Lung (tissue), 12 donors: ENCODE measurements around the gene PDZD8. TPM values are rescaled to one million over a fixed set of nuclear protein-coding genes. Genes with fewer than 3 reads are reported as not detected.

Experiments used
- ATAC-seq: fragments of 200-7000 bp; cut with Tn5 transposase; one replicate; pipeline ENCODE4 v1.9.1; 2020; ENCODE audit warnings: moderate number of reproducible peaks; ENCODE audit not compliant: insufficient read depth, low FRiP score
- DNase-seq, 3 donors: peaks; one replicate each; pipeline ENCODE4 v3.0.0-alpha.2; 2013 to 2017
- H3K27ac ChIP-seq, 2 donors: one replicate each; pipeline ENCODE4 v1.5.1; 2013; ENCODE audit warnings: mild to moderate bottlenecking in 2 of 2, moderate library complexity in 2 of 2, control low read depth in 1 of 2, inconsistent platforms in 1 of 2, low read depth in 1 of 2, low read length in 1 of 2
- H3K27me3 ChIP-seq, 3 donors: one replicate each; pipeline ENCODE4 v1.5.1; 2013; ENCODE audit warnings: low read length in 2 of 3; ENCODE audit not compliant: control insufficient read depth in 3 of 3, insufficient read depth in 3 of 3
- H3K36me3 ChIP-seq, 4 donors: one replicate each; pipeline ENCODE4 v1.5.1; 2013; ENCODE audit warnings: low read length in 4 of 4, mild to moderate bottlenecking in 1 of 4, moderate library complexity in 1 of 4; ENCODE audit not compliant: control insufficient read depth in 4 of 4, insufficient read depth in 4 of 4
- H3K4me1 ChIP-seq, 5 donors: one replicate each; pipeline ENCODE4 v1.5.1; 2013; ENCODE audit warnings: low read length in 5 of 5, mild to moderate bottlenecking in 2 of 5, moderate library complexity in 1 of 5; ENCODE audit not compliant: control insufficient read depth in 5 of 5, insufficient read depth in 5 of 5
- H3K4me3 ChIP-seq: one replicate; pipeline ENCODE4 v1.5.1; 2013; ENCODE audit warnings: mild to moderate bottlenecking, control low read depth, moderate library complexity
- H3K9ac ChIP-seq, 2 donors: one replicate each; pipeline ENCODE4 v1.5.1; 2013; ENCODE audit warnings: low read length in 2 of 2, control low read depth in 1 of 2; ENCODE audit not compliant: insufficient read depth in 1 of 2
- H3K9me3 ChIP-seq, 4 donors: one replicate each; pipeline ENCODE4 v1.5.1; 2013; ENCODE audit warnings: low read length in 3 of 4, mild to moderate bottlenecking in 1 of 4, moderate library complexity in 1 of 4; ENCODE audit not compliant: control insufficient read depth in 4 of 4, insufficient read depth in 3 of 4
- WGBS, 2 donors: extraction: QIAGEN DNeasy Blood & Tissue Kit; methylation state at CpG; one replicate each; pipeline ENCODE4 v1.1.7; 2013; 5-methylcytosine and 5-hydroxymethylcytosine counted together
- polyA plus RNA-seq, 2 donors: library from polyadenylated mRNA; stranded (reverse); fragments of 200-250 nt; gene quantifications; one replicate each; pipeline ENCODE4 v1.2.1, GENCODE V29; 2013
- total RNA-seq, 2 donors: library from RNA; depleted of rRNA in 1 of 2; stranded (reverse); fragments of >200 nt in 1 of 2; gene quantifications; one replicate each; pipeline ENCODE4 v1.2.1, GENCODE V29; 2014 to 2021
- TF ChIP-seq, protein P1 (sequence below): IDR thresholded peaks from 2 replicates; pipeline ENCODE4 v1.5.1; 2012; ENCODE audit warnings: mild to moderate bottlenecking; ENCODE audit errors: control extremely low read depth, extremely low read depth
- donor health status: control.
- donor health status: control.
- donor health status: Bipolar disorder and iron deficiency.
- donor health status: healthy.
- donor health status: DM: yes; HTN: yes; CAD: no.

PDZD8 gene
- total and polyA plus RNA-seq, 4 donors: 3.7 to 32.0 (median 19.3) TPM

- no peak overlapping the region for H3K27ac ChIP-seq
- no peak for ATAC-seq
- H3K9me3 ChIP-seq: no peaks in the 10 kb centered on the region
- no peaks in the 10 kb centered on the region for H3K27me3 ChIP-seq
- TF ChIP-seq, protein P1, sequence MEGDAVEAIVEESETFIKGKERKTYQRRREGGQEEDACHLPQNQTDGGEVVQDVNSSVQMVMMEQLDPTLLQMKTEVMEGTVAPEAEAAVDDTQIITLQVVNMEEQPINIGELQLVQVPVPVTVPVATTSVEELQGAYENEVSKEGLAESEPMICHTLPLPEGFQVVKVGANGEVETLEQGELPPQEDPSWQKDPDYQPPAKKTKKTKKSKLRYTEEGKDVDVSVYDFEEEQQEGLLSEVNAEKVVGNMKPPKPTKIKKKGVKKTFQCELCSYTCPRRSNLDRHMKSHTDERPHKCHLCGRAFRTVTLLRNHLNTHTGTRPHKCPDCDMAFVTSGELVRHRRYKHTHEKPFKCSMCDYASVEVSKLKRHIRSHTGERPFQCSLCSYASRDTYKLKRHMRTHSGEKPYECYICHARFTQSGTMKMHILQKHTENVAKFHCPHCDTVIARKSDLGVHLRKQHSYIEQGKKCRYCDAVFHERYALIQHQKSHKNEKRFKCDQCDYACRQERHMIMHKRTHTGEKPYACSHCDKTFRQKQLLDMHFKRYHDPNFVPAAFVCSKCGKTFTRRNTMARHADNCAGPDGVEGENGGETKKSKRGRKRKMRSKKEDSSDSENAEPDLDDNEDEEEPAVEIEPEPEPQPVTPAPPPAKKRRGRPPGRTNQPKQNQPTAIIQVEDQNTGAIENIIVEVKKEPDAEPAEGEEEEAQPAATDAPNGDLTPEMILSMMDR: no peak
- WGBS, 2 donors: 70 to 79% methylated on average over 3 of the region's 3 CpGs
- H3K4me3 ChIP-seq: no peak overlapping the region
- no peak for DNase-seq
- no peak overlapping the region for H3K9ac ChIP-seq
- no peaks in the 10 kb centered on the region for H3K4me1 ChIP-seq
- no peaks in the 10 kb centered on the region for H3K36me3 ChIP-seq
Observed at GRCh38 chr10:117275121-117275520, 100.1 kb downstream of the PDZD8 start.

DNA sequence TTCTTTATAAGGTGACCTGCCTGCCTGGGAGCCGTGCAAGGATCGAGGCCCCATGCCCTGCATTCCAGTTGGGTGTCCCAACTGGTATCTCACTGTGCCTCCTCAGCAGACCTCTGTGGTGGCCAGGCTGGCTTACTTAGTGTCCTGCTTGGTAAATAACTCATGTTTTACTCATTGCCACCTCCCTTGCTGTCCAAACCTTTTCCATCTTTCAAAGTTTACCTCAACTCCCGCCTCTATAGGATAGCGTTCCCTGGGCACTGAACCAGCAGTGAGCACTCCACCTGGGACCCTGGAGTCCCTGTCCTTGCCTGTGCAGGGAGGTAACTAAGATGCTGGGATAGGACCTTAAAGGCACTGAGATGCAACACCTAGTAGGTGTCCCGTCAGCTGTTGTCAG lies 100.7 kb downstream of the PDZD8 start:
- no peaks in the 10 kb centered on the region for H3K4me1 ChIP-seq
- WGBS, 2 donors: 92 to 93% methylated on average over 5 of the region's 5 CpGs
- no peaks in the 10 kb centered on the region for H3K9me3 ChIP-seq

GRCh38 chr10:117273980-117274379 lies 101.3 kb downstream of the PDZD8 start:
- Histone ChIP-seq H3K9me3 (no peaks in the 10 kb centered on the region), H3K27me3 (no peaks in the 10 kb centered on the region), H3K27ac (no peak overlapping the region), H3K4me1 (no peaks in the 10 kb centered on the region), H3K9ac (no peak overlapping the region), H3K36me3 (no peaks in the 10 kb centered on the region), H3K4me3 (no peak overlapping the region)
- 77 to 84% methylated on average over 3 of the region's 3 CpGs for WGBS, 2 donors
- TF ChIP-seq, protein P1: no peak
- DNase-seq (no peak), ATAC-seq (no peak)

More for the DNA sequence above, 100.7 kb downstream of the PDZD8 start:
- TF ChIP-seq, protein P1: no peak
- DNase-seq (no peak), ATAC-seq (no peak)
- no peaks in the 10 kb centered on the region for H3K36me3 ChIP-seq
- H3K4me3 ChIP-seq: no peak overlapping the region
- no peaks in the 10 kb centered on the region for H3K27me3 ChIP-seq
- no peak overlapping the region for H3K27ac ChIP-seq
- H3K9ac ChIP-seq: no peak overlapping the region
